Measurements from ENCODE around the gene SCAMP2. TPM values are rescaled to one million over a fixed set of nuclear protein-coding genes. Genes with fewer than 3 reads are reported as not detected.
"Not testable (repeated sequence)": the region's sequence is repeated elsewhere in the genome, so short reads cannot be mapped to it uniquely, and the experiment has no call there.

The SCAMP2 gene, protein sequence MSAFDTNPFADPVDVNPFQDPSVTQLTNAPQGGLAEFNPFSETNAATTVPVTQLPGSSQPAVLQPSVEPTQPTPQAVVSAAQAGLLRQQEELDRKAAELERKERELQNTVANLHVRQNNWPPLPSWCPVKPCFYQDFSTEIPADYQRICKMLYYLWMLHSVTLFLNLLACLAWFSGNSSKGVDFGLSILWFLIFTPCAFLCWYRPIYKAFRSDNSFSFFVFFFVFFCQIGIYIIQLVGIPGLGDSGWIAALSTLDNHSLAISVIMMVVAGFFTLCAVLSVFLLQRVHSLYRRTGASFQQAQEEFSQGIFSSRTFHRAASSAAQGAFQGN
- 96.3 TPM for total RNA-seq

- DNase-seq (ENCODE audit: low spot score): peak; percentile 93
These were observed at the start of gene SCAMP2 for GRCh38 chr15:74873036-74873755. SCAMP2 (minus strand) TSS chr15:74873365; CDS start chr15:74873255, 110 bp downstream.

GRCh38 chr15:74920456-74920855 lies 47.3 kb upstream of the SCAMP2 start:
- no peak for DNase-seq (ENCODE audit: low spot score)

- no peak for DNase-seq (ENCODE audit: low spot score)
These were observed 44.5 kb upstream of the SCAMP2 start for GRCh38 chr15:74917676-74918075.

- not testable (repeated sequence) for DNase-seq (ENCODE audit: low spot score)
These were observed 40.6 kb upstream of the SCAMP2 start for GRCh38 chr15:74913799-74914198.

GRCh38 chr15:74913041-74913440 lies 39.9 kb upstream of the SCAMP2 start:
- DNase-seq (ENCODE audit: low spot score): no peak

DNA sequence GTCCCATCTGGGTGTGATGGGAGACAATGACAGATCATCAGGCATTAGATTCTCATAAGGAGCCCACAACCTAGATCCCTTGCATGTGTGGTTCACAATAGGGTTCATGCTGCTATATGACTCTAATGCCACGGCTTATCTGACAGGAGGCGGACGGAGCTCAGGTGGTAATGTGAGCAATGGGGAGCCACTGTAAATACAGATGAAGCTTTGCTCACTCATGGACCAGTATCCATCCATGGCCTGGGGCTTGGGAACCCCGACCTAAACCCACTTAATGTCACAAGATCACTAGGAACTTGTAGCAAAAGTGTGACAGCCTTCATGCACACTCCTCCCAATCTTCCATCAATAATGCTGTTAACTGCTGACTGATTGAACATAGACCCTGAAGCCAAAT lies 35.5 kb upstream of the SCAMP2 start:
- no peak for DNase-seq (ENCODE audit: low spot score)

- no peak for DNase-seq (ENCODE audit: low spot score)
These were observed 34.2 kb upstream of the SCAMP2 start for GRCh38 chr15:74907163-74907870.

DNA sequence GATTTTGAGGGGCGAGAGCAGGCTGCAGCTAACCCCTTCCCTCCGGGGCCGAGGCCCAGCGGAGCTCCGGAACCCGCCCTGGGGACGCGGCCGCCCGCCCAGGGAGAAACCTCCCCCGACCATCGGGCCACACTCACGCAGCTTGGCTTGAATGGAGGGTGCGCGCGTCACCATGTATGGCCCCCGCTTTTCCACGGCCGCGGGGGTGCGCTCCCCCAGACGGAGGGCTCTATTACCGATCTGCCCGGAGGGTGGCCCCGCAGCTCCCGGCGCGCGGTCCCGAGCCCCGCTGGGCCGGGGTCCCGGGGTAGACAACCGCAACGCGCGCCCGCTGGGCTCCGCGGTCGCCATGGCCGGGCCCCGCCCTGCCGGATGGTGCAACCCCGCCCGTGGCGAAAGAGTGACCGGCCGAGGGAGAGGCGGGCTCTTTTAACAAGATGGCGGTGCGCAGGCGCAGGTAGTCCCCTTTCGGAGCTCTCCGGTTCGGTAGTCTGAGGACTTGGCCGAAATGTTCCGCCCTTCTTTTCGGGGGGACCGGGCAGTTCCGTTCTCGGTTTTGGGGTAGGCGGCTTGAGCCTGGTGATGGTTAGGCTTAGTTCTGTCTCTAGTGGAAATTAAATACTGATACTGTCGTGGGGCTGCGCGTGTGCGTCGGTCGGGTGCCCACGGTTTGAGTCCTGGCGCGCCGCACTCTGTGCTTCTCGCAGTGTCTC lies 33.4 kb upstream of the SCAMP2 start, which contains the start of gene FAM219B:
Gene FAM219B (minus strand): TSS at position 402 of the 713 bp plus-strand sequence. CDS start 51 bp downstream, at position 351.
- DNase-seq (ENCODE audit: low spot score): peak; percentile 94

GRCh38 chr15:74906067-74906449 lies 32.9 kb upstream of the SCAMP2 start:
- peak; percentile 58 for DNase-seq (ENCODE audit: low spot score)

- no peak for DNase-seq (ENCODE audit: low spot score)
These were observed 31.1 kb upstream of the SCAMP2 start for GRCh38 chr15:74904190-74904805.

GRCh38 chr15:74903676-74904075 lies 30.5 kb upstream of the SCAMP2 start:
- DNase-seq (ENCODE audit: low spot score): no peak

DNA sequence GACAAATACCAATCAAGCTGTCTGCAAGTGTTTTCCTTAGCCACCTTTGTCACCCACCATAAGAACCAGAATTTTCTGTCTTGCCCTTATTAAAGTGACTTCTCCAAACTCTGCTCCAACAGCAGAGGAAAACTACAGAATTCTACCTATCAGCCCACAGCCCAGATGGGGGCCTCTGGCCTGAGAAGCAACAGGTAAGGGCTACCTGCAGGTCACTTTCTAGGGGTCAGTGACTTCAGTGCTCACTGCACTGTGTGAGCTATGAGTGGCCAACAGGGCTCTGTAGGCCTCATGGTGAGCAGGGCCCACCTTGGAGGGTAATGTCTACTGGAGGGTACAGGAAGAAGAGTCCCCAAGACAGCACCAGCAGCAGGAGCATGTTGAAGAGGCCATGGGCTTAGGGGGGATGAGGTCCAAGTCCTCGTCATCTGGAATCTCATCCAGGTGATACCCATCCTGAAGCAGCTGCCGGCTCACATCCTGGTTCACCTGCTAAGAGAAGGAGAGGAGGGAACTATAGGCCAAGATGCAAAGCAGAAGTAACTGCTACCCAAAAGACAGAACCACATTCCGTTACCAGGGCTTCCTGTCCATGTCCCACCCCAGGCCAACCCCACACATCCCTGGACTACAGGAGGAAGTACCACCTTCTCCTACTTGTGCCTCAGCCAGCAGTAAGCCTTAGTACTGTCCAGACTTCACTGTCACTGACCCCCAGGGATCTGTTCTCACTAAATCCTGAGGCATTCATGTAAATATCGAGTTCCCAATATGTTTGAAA lies 29.3 kb upstream of the SCAMP2 start:
- DNase-seq (ENCODE audit: low spot score): no peak

- DNase-seq (ENCODE audit: low spot score): peak; percentile 85
These were observed 28.5 kb upstream of the SCAMP2 start for GRCh38 chr15:74901612-74902063.

GRCh38 chr15:74897300-74897701 lies 24.1 kb upstream of the SCAMP2 start:
- DNase-seq (ENCODE audit: low spot score): no peak

- DNase-seq (ENCODE audit: low spot score): no peak
These were observed 23.2 kb upstream of the SCAMP2 start for GRCh38 chr15:74896316-74896715.

- DNase-seq (ENCODE audit: low spot score): no peak
These were observed 22.7 kb upstream of the SCAMP2 start for GRCh38 chr15:74895830-74896229.

GRCh38 chr15:74894383-74894782 lies 21.2 kb upstream of the SCAMP2 start:
- not testable (repeated sequence) for DNase-seq (ENCODE audit: low spot score)

DNA sequence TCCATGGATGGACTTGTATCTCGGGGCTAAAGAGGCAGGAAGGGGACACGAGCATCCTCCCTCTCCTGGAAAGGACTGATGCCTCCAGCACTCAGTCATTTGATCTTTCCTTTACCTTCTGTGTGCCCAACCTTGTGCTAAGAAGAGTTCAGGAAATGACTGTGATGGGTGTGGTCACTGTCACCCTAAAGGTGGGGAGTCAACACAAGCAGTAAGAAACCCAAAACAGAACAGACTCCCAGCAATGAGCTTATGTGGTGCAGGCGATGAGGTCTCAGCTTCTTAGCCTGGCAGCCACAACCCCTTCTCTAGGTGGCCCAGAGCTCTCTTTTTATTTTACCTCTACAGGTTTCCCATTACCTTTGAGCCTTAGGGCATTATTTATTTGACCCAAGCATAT lies 20.5 kb upstream of the SCAMP2 start:
- DNase-seq (ENCODE audit: low spot score): no peak

DNA sequence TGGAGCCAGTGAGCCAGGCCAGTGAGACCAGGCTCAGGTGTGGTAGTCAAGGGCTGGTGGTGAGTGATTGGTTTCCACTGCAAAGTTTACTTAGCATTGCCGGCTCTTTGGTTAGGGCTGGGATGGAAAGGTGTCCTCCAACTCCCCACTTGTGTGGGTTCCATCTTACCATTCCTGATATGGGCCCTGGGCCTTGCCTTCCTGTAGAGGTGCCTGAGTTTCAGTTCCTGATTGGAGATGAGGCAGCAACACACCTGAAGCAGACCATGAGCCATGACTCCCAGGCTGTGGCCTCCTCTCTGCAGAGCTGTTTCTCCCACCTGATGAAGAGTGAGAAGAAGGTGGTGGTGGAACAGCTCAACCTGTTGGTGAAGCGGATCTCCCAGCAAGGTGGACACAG lies 19.8 kb upstream of the SCAMP2 start:
- no peak for DNase-seq (ENCODE audit: low spot score)

- peak; percentile 77 for DNase-seq (ENCODE audit: low spot score)
These were observed 19.1 kb upstream of the SCAMP2 start for GRCh38 chr15:74892313-74892712.
